ENCODE results near the gene UBE2J2.

DNA sequence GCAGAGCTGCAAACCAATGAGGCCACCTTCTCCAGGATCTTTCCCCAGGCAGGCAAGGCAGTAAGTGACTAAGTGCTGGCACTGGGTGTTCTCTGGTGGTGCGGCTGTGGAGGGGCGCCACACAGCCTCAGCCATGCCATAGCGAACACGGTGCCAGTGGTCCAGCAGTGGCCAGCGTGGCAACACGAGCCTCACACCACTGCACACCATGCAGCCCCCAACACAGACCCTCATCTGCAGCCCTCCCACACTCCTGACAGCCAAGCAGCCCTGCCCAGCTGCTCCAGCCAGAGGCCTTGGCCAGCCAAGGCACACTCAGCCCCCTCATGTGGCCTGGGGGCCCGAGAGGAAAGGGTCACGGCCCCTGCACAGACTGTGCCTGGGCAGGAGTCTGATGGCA is 47.8 kb upstream of the UBE2J2 start:
- TF ChIP-seq, protein P1, sequence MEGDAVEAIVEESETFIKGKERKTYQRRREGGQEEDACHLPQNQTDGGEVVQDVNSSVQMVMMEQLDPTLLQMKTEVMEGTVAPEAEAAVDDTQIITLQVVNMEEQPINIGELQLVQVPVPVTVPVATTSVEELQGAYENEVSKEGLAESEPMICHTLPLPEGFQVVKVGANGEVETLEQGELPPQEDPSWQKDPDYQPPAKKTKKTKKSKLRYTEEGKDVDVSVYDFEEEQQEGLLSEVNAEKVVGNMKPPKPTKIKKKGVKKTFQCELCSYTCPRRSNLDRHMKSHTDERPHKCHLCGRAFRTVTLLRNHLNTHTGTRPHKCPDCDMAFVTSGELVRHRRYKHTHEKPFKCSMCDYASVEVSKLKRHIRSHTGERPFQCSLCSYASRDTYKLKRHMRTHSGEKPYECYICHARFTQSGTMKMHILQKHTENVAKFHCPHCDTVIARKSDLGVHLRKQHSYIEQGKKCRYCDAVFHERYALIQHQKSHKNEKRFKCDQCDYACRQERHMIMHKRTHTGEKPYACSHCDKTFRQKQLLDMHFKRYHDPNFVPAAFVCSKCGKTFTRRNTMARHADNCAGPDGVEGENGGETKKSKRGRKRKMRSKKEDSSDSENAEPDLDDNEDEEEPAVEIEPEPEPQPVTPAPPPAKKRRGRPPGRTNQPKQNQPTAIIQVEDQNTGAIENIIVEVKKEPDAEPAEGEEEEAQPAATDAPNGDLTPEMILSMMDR (IDR thresholded peaks at IDR 0.05), result no peak
- no peak for TF ChIP-seq JUND (IDR thresholded peaks at IDR 0.05)
- TF ChIP-seq RAD21 (IDR thresholded peaks at IDR 0.05; ENCODE audit: low read length), result no peak
- no peak for TF ChIP-seq CHD2 (IDR thresholded peaks at IDR 0.05; ENCODE audit: low read length, partially characterized antibody)
- no peak for TF ChIP-seq RCOR1 (IDR thresholded peaks at IDR 0.05; ENCODE audit: low read length)
- TF ChIP-seq RFX5 (IDR thresholded peaks at IDR 0.05; ENCODE audit: low read length), result no peak

Data from SK-N-SH (cell line).